ENCODE measurements around the gene TSKU. TPM values are rescaled to one million over a fixed set of nuclear protein-coding genes. Genes with fewer than 3 reads are reported as not detected.

TSKU gene
- total and polyA plus RNA-seq, 9 of the 15 experiments (the other 6 are each of a cell fraction or from before 2014, with no cell fraction given), result 0.60 to 11.9 (median 8.4) TPM

DNA sequence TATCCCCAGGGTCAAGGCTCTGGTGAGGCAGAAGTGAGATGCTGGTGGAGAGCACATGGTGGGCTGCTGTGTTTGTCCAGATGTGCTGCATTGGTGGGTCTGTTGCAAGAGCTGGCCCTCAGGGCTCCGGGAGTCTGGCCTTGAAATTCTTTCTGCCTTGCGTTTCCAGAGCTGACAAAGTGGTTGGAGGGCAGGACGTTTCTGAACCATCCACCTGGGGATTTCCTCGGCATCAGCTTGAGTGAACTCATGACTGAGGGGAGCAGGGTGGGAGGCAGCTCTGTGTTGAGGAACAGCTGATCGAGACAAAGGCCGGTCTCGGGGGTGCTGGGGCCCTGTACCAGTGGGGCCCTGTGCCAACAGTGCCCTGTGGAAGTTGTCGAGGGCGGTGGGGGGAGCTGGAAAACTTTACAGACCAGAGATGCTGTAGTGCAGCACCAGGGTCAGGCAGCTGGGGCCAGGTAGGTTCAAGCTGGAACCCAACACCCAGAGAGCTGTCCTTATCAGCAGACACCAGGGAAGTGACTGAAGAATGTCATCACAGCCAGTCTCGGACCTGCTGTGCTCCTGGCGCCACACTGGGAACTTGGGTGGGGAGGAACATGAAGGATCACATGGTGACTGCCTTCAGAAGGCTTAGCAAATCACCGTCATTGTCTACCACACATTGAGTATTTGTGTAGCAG lies 4.9 kb downstream of the TSKU start (continued):
- TF ChIP-seq, protein P1, sequence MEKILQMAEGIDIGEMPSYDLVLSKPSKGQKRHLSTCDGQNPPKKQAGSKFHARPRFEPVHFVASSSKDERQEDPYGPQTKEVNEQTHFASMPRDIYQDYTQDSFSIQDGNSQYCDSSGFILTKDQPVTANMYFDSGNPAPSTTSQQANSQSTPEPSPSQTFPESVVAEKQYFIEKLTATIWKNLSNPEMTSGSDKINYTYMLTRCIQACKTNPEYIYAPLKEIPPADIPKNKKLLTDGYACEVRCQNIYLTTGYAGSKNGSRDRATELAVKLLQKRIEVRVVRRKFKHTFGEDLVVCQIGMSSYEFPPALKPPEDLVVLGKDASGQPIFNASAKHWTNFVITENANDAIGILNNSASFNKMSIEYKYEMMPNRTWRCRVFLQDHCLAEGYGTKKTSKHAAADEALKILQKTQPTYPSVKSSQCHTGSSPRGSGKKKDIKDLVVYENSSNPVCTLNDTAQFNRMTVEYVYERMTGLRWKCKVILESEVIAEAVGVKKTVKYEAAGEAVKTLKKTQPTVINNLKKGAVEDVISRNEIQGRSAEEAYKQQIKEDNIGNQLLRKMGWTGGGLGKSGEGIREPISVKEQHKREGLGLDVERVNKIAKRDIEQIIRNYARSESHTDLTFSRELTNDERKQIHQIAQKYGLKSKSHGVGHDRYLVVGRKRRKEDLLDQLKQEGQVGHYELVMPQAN (IDR thresholded peaks at IDR 0.05; ENCODE audit: borderline replicate concordance), result no peak
- TF ChIP-seq MAZ (CRISPR knock-in tag; conservative IDR thresholded peaks at IDR 0.05 in 1 of 2, IDR thresholded peaks at IDR 0.05 in 1 of 2) (no peak), ZNF57 (CRISPR knock-in tag; IDR thresholded peaks at IDR 0.05) (no peak), RCOR1 (IDR thresholded peaks at IDR 0.05; ENCODE audit: borderline replicate concordance in 1 of 2, low read depth in 2 of 2, low read length in 2 of 2) (peak; percentile 48 to 81; a peak in 3 of 4 replicates), ZNF785 (CRISPR knock-in tag; IDR thresholded peaks at IDR 0.05) (no peak), MEIS2 (IDR thresholded peaks at IDR 0.05; ENCODE audit: partially characterized antibody) (peak; percentile 59), CREM (IDR thresholded peaks at IDR 0.05; ENCODE audit: low read depth) (peak; percentile 69), ZFP30 (CRISPR knock-in tag; IDR thresholded peaks at IDR 0.05; ENCODE audit: borderline replicate concordance) (no peak), ETS1 (conservative IDR thresholded peaks at IDR 0.05; ENCODE audit: control insufficient read depth, low read depth, low read length) (0 out of 2 replicates have a peak, but pooled peaks have one; percentile 41), ZNF282 (CRISPR knock-in tag; IDR thresholded peaks at IDR 0.05) (no peak), ZNF224 (CRISPR knock-in tag; IDR thresholded peaks at IDR 0.05) (no peak), POLR2AphosphoS5 (IDR thresholded peaks at IDR 0.05; ENCODE audit: control insufficient read depth, insufficient read depth, low read depth, low read length) (peak; percentile 70; the same call in 1 of the 2 replicates), NCOR1 (IDR thresholded peaks at IDR 0.05) (peak; percentile 87), LCOR (CRISPR knock-in tag; IDR thresholded peaks at IDR 0.05) (no peak), DNMT1 (IDR thresholded peaks at IDR 0.05) (no peak), NFIC (IDR thresholded peaks at IDR 0.05) (peak; percentile 59), TRIM24 (IDR thresholded peaks at IDR 0.05) (peak; percentile 80 to 91), PPARD (CRISPR knock-in tag; IDR thresholded peaks at IDR 0.05) (no peak), BCOR (IDR thresholded peaks at IDR 0.05) (peak; percentile 84), PRPF4 (IDR thresholded peaks at IDR 0.05; ENCODE audit: insufficient read depth, low read depth, low read length, poor library complexity, severe bottlenecking) (no peak), DPF2 (IDR thresholded peaks at IDR 0.05) (peak; percentile 79)
- TF ChIP-seq, protein P2, sequence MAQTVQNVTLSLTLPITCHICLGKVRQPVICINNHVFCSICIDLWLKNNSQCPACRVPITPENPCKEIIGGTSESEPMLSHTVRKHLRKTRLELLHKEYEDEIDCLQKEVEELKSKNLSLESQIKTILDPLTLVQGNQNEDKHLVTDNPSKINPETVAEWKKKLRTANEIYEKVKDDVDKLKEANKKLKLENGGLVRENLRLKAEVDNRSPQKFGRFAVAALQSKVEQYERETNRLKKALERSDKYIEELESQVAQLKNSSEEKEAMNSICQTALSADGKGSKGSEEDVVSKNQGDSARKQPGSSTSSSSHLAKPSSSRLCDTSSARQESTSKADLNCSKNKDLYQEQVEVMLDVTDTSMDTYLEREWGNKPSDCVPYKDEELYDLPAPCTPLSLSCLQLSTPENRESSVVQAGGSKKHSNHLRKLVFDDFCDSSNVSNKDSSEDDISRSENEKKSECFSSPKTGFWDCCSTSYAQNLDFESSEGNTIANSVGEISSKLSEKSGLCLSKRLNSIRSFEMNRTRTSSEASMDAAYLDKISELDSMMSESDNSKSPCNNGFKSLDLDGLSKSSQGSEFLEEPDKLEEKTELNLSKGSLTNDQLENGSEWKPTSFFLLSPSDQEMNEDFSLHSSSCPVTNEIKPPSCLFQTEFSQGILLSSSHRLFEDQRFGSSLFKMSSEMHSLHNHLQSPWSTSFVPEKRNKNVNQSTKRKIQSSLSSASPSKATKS (CRISPR knock-in tag; IDR thresholded peaks at IDR 0.05), result no peak
- TF ChIP-seq, protein P3, sequence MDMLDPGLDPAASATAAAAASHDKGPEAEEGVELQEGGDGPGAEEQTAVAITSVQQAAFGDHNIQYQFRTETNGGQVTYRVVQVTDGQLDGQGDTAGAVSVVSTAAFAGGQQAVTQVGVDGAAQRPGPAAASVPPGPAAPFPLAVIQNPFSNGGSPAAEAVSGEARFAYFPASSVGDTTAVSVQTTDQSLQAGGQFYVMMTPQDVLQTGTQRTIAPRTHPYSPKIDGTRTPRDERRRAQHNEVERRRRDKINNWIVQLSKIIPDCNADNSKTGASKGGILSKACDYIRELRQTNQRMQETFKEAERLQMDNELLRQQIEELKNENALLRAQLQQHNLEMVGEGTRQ (CRISPR knock-in tag; IDR thresholded peaks at IDR 0.05), result peak; percentile 40; the same call in 1 of the 2 replicates

Data from K562 (cell line).